HepG2 (cell line): ENCODE measurements around the gene DMXL2. TPM values are rescaled to one million over a fixed set of nuclear protein-coding genes. Genes with fewer than 3 reads are reported as not detected.

Source experiments
- EP300 ChIP-seq, 3 experiments: sonication (generic) in 1 of 3; formaldehyde crosslinking in 1 of 3; IDR thresholded peaks; 2 replicates each; pipeline versions ENCODE4 v1.5.1 to v1.6.1; 2011 to 2020; ENCODE audit warnings: low read depth in 2 of 3, low read length in 2 of 3, borderline replicate concordance in 1 of 3, improper control_type of control experiment in 1 of 3, mild to moderate bottlenecking in 1 of 3, missing genetic modification reagents in 1 of 3, moderate library complexity in 1 of 3
- MED1 ChIP-seq: sonication (generic); formaldehyde crosslinking; IDR thresholded peaks from 2 replicates; pipeline ENCODE4 v1.4.0; 2020; ENCODE audit warnings: missing genetic modification reagents
- PHF20 ChIP-seq: sonication (generic); formaldehyde crosslinking; IDR thresholded peaks from 2 replicates; pipeline ENCODE4 v1.5.0; 2020; ENCODE audit warnings: mild to moderate bottlenecking, missing genetic modification reagents
- RNF219 ChIP-seq: sonication (generic); formaldehyde crosslinking; IDR thresholded peaks from 2 replicates; pipeline ENCODE4 v1.5.0; 2020; ENCODE audit warnings: mild to moderate bottlenecking, missing genetic modification reagents
- SKI ChIP-seq: fragments of 450-650 bp; IDR thresholded peaks from one replicate; pipeline ENCODE4 v1.6.1; 2018; ENCODE audit warnings: mild to moderate bottlenecking; ENCODE audit not compliant: partially characterized antibody
- ZBED4 ChIP-seq: sonication (generic); formaldehyde crosslinking; IDR thresholded peaks from 2 replicates; pipeline ENCODE4 v1.4.0; 2020; ENCODE audit warnings: missing genetic modification reagents, borderline replicate concordance
- ZEB1 ChIP-seq: IDR thresholded peaks from 2 replicates; pipeline ENCODE4 v1.6.1; 2012; ENCODE audit warnings: mild to moderate bottlenecking, low read depth, inconsistent platforms; ENCODE audit not compliant: insufficient replicate concordance
- ZMAT3 ChIP-seq: sonication (generic); formaldehyde crosslinking; conservative IDR thresholded peaks from 2 replicates; pipeline ENCODE4 v1.7.0; 2021; ENCODE audit warnings: missing genetic modification reagents
- ZNF230 ChIP-seq: sonication (generic); formaldehyde crosslinking; IDR thresholded peaks from 2 replicates; pipeline ENCODE4 v1.4.0; 2020; ENCODE audit warnings: mild to moderate bottlenecking, missing genetic modification reagents
- ZNF550 ChIP-seq: sonication (generic); formaldehyde crosslinking; IDR thresholded peaks from 2 replicates; pipeline ENCODE4 v1.4.0; 2020; ENCODE audit warnings: mild to moderate bottlenecking, missing genetic modification reagents, borderline replicate concordance
- ZNF574 ChIP-seq: sonication (generic); formaldehyde crosslinking; IDR thresholded peaks from 2 replicates; pipeline ENCODE4 v1.4.0; 2020; ENCODE audit warnings: missing genetic modification reagents
- ZNF609 ChIP-seq: sonication (generic); formaldehyde crosslinking; IDR thresholded peaks from 2 replicates; pipeline ENCODE4 v1.4.0; 2020; ENCODE audit warnings: mild to moderate bottlenecking, missing genetic modification reagents, borderline replicate concordance
- ZSCAN30 ChIP-seq: sonication (generic); formaldehyde crosslinking; IDR thresholded peaks from 2 replicates; pipeline ENCODE4 v1.5.0; 2020; ENCODE audit warnings: mild to moderate bottlenecking, missing genetic modification reagents
- polyA plus RNA-seq, 8 experiments: library from polyadenylated mRNA; depleted of rRNA in 3 of 8; stranded (reverse) in 7 of 8; unstranded in 1 of 8; fragments of >200 nt; fragmentation: Illumina TruSeq in 4 of 8; extraction: Trizol in 4 of 8; gene quantifications; 2 replicates each; pipeline versions ENCODE4 v1.2.1 to v1.2.3, GENCODE V29; 2011 to 2016; ENCODE audit warnings: low read depth in 4 of 8, missing spikeins in 1 of 8, mixed read lengths in 1 of 8; ENCODE audit not compliant: insufficient read depth in 1 of 8
- total RNA-seq, 5 experiments: library from RNA; depleted of rRNA; stranded (reverse); fragments of >200 nt; fragmentation: Illumina TruSeq; extraction: Trizol; gene quantifications; 2 replicates each; pipeline ENCODE4 v1.2.3, GENCODE V29; 2016; ENCODE audit warnings: low read depth in 1 of 5

Gene DMXL2
- total and polyA plus RNA-seq, 2 of the 13 experiments (the other 11 are each of a cell fraction or from before 2014, with no cell fraction given), result 11.6 to 15.3 TPM

- TF ChIP-seq ZNF550 (CRISPR knock-in tag) (no peak), EP300 (IDR thresholded peaks at IDR 0.05; ENCODE audit: low read depth in 2 of 2, low read length in 2 of 2) (no peak), EP300 (CRISPR knock-in tag; IDR thresholded peaks at IDR 0.05; ENCODE audit: borderline replicate concordance) (no peak), ZBED4 (CRISPR knock-in tag) (no peak), ZEB1 (no peak), MED1 (CRISPR knock-in tag) (peak; percentile 21; the same call in 1 of the 2 replicates), ZNF230 (CRISPR knock-in tag) (no peak; the same call in 1 of the 2 replicates), RNF219 (no peak), SKI (no peak), ZNF609 (CRISPR knock-in tag) (0 out of 2 replicates have a peak, but pooled peaks have one; percentile 7), ZSCAN30 (no peak), ZMAT3 (CRISPR knock-in tag) (0 out of 2 replicates have a peak, but pooled peaks have one; percentile 29), ZNF574 (CRISPR knock-in tag) (no peak), PHF20 (CRISPR knock-in tag) (0 out of 2 replicates have a peak, but pooled peaks have one; percentile 17)
Observed at GRCh38 chr15:51622604-51623370, at the start of gene DMXL2 (continued).
